Neuronal stem cell (in vitro differentiated cells): ENCODE results near the gene PCDHGA9.
A peak's percentile ranks its signal among the peaks of the same experiment; 100 is the strongest.

Experiments used
- DNase-seq: peaks from one replicate; pipeline ENCODE4 v3.0.0-alpha.2; 2013; ENCODE audit warnings: low spot score
- H2AFZ ChIP-seq: one replicate; pipeline ENCODE4 v1.6.1; 2013; ENCODE audit warnings: mild to moderate bottlenecking, low read length, inconsistent platforms
- H2AK5ac ChIP-seq: 2 replicates; pipeline ENCODE4 v1.6.1; 2013; ENCODE audit warnings: low read depth, mild to moderate bottlenecking, inconsistent platforms, low read length, moderate library complexity, mixed read lengths
- H2BK120ac ChIP-seq: 2 replicates; pipeline ENCODE4 v1.6.1; 2013; ENCODE audit warnings: low read depth, mild to moderate bottlenecking, inconsistent platforms, low read length, moderate library complexity, mixed read lengths
- H2BK12ac ChIP-seq: one replicate; pipeline ENCODE4 v1.6.1; 2013; ENCODE audit warnings: low read length, inconsistent platforms
- H2BK15ac ChIP-seq: 2 replicates; pipeline ENCODE4 v1.6.1; 2013; ENCODE audit warnings: mild to moderate bottlenecking, low read length, inconsistent platforms, mixed read lengths
- H2BK5ac ChIP-seq: one replicate; pipeline ENCODE4 v1.6.1; 2013; ENCODE audit warnings: inconsistent platforms, mild to moderate bottlenecking, low read length, moderate library complexity
- H3K14ac ChIP-seq: one replicate; pipeline ENCODE4 v1.6.1; 2013; ENCODE audit warnings: low read length, inconsistent platforms
- H3K18ac ChIP-seq: 2 replicates; pipeline ENCODE4 v1.6.1; 2013; ENCODE audit warnings: low read length, inconsistent platforms
- H3K23ac ChIP-seq: 2 replicates; pipeline ENCODE4 v1.6.1; 2013; ENCODE audit warnings: low read depth, mild to moderate bottlenecking, mixed read lengths, low read length, inconsistent platforms; ENCODE audit not compliant: poor library complexity
- H3K27ac ChIP-seq: replicated peaks from 3 replicates; pipeline ENCODE4 v1.5.1; 2013; ENCODE audit warnings: low read length, inconsistent platforms
- H3K27me3 ChIP-seq, 3 experiments: 2 replicates each; pipeline ENCODE4 v1.6.1; 2013; ENCODE audit warnings: low read length in 3 of 3, mild to moderate bottlenecking in 2 of 3, inconsistent platforms in 1 of 3, low read depth in 1 of 3, mixed read lengths in 1 of 3, moderate library complexity in 1 of 3; ENCODE audit not compliant: control insufficient read depth in 3 of 3, insufficient read depth in 3 of 3
- H3K36me3 ChIP-seq, 2 donors: replicated peaks in 1 of 2; 2 replicates each; pipeline ENCODE4 v1.6.1; 2013; ENCODE audit warnings: low read length in 2 of 2; ENCODE audit not compliant: control insufficient read depth in 2 of 2, insufficient read depth in 2 of 2
- H3K4ac ChIP-seq: 2 replicates; pipeline ENCODE4 v1.6.1; 2013; ENCODE audit warnings: inconsistent platforms, mild to moderate bottlenecking, low read length, moderate library complexity
- H3K4me1 ChIP-seq, 2 donors: 1 replicate in 1 of 2; 2 replicates in 1 of 2; pipeline ENCODE4 v1.6.1; 2013; ENCODE audit warnings: low read length in 2 of 2, low read depth in 1 of 2; ENCODE audit not compliant: control insufficient read depth in 2 of 2, insufficient read depth in 1 of 2
- H3K4me2 ChIP-seq: one replicate; pipeline ENCODE4 v1.6.1; 2013; ENCODE audit warnings: mild to moderate bottlenecking, low read length, inconsistent platforms; ENCODE audit not compliant: insufficient read depth, poor library complexity, severe bottlenecking
- H3K4me3 ChIP-seq, 2 donors: 2 replicates each; pipeline ENCODE4 v1.5.1; 2013; ENCODE audit warnings: low read length in 2 of 2, mild to moderate bottlenecking in 2 of 2, inconsistent platforms in 1 of 2, moderate library complexity in 1 of 2
- H3K79me1 ChIP-seq: one replicate; pipeline ENCODE4 v1.6.1; 2013; ENCODE audit warnings: low read depth, mild to moderate bottlenecking, inconsistent platforms, low read length, moderate library complexity
- H3K9ac ChIP-seq: one replicate; pipeline ENCODE4 v1.6.1; 2013; ENCODE audit warnings: mild to moderate bottlenecking, low read depth, low read length, inconsistent platforms; ENCODE audit not compliant: poor library complexity
- H3K9me3 ChIP-seq, 2 donors: replicated peaks in 1 of 2; 2 replicates each; pipeline versions ENCODE3 to v1.6.1; 2013; ENCODE audit warnings: low read length in 2 of 2, mild to moderate bottlenecking in 2 of 2, inconsistent platforms in 1 of 2, low read depth in 1 of 2, mixed read lengths in 1 of 2, moderate library complexity in 1 of 2; ENCODE audit not compliant: control insufficient read depth in 2 of 2, insufficient read depth in 1 of 2
- H4K8ac ChIP-seq: one replicate; pipeline ENCODE4 v1.6.1; 2013; ENCODE audit warnings: low read depth, mild to moderate bottlenecking, inconsistent platforms, low read length, moderate library complexity
- H4K91ac ChIP-seq: one replicate; pipeline ENCODE4 v1.6.1; 2013; ENCODE audit warnings: low read length, low read depth, mild to moderate bottlenecking, inconsistent platforms; ENCODE audit not compliant: poor library complexity
- WGBS, 2 donors: extraction: QIAGEN DNeasy Blood & Tissue Kit; methylation state at CpG; one replicate each; pipeline ENCODE4 v1.1.7; 2013; ENCODE audit warnings: missing lambda C conversion rate in 2 of 2, mixed read lengths in 1 of 2; ENCODE audit not compliant: insufficient read length in 2 of 2, insufficient replicate concordance in 1 of 2; ENCODE audit errors: extremely low coverage in 2 of 2; 5-methylcytosine and 5-hydroxymethylcytosine counted together

Gene PCDHGA9

DNA sequence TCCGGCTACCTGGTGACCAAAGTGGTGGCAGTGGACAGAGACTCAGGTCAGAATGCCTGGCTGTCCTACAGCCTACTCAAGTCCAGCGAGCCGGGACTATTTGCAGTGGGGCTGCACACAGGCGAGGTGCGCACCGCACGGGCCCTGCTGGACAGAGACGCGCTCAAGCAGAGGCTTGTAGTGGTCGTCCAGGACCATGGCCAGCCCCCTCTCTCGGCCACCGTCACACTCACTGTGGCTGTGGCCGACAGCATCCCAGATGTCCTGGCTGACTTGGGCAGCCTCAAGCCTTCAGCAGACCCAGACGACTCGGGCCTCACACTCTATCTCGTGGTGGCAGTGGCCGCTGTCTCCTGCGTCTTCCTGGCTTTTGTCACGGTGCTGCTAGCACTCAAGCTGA is 45.6 kb upstream of the PCDHGA9 start:
- Histone ChIP-seq H3K4me1 (no peaks in the 10 kb centered on the region), H2BK15ac (no peak overlapping the region), H4K8ac (no peak overlapping the region), H3K14ac (no peak overlapping the region), H3K23ac (peak overlapping the region; percentile 44), H2BK5ac (no peak overlapping the region), H3K18ac (no peak overlapping the region), H3K4ac (no peak overlapping the region), H3K27me3 (peaks cover 0 to 4% (median 0%) of the 10 kb centered on the region in 3 experiments), H3K4me2 (no peak overlapping the region), H2BK12ac (no peak overlapping the region), H3K36me3 (peaks cover 0 to 3% of the 10 kb centered on the region in 2 donors), H3K4me3 (peak overlapping the region in 1 of 2 donors; percentile 51), H3K9ac (peak overlapping the region; percentile 16), H3K27ac (no peak overlapping the region), H2BK120ac (peak overlapping the region; percentile 66), H3K79me1 (no peaks in the 10 kb centered on the region), H4K91ac (no peak overlapping the region), H2AFZ (no peak overlapping the region), H2AK5ac (peak overlapping the region; percentile 54), H3K9me3 (peaks cover 25 to 67% of the 10 kb centered on the region in 2 donors)
- no CpG with 5 or more reads among the region's 19 CpGs for WGBS, 2 donors
- no peak for DNase-seq

DNA sequence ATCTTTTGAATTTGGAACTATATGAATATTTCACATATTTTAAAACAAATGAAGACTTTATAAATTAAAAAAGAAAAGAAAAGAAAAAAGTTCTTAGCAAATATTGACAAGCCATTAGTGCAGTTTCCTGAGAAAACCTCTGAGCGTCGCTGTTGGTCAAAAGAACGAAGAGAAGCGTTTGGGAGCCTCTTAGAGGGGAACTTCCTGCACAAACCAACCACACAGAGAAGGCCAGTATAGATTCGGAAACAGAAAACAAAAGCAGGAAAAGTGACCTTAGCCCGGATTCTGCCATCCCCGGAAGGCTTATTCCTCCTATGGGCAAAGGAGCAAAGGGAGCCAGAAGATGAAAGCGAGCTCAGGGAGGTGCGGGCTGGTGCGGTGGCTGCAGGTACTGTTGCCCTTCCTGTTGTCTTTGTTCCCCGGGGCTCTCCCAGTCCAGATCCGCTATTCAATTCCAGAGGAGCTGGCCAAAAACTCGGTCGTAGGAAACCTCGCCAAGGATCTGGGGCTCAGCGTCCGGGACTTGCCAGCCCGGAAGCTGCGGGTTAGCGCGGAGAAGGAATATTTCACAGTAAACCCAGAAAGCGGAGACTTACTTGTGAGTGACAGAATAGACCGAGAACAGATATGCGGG is 42.7 kb upstream of the PCDHGA9 start, which contains the start of gene PCDHGB2:
TSS of gene PCDHGB2 (plus strand) at position 205 of the 637 bp plus-strand sequence. CDS start at position 347, 142 bp downstream.
- H3K4me3 ChIP-seq: no peak within 1 kb of the TSS

DNA sequence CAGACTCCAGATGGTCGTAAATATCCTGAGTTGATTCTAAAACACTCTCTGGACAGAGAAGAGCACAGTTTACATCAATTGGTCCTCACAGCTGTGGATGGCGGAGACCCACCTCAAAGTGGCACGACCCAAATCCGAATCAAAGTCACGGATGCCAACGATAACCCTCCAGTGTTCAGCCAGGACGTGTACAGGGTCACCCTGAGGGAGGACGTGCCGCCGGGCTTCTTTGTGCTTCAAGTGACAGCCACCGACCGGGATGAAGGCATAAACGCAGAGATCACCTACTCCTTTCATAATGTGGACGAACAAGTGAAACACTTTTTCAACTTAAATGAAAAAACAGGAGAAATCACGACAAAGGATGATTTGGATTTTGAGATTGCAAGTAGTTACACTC is 41.9 kb upstream of the PCDHGA9 start:
- Histone ChIP-seq H3K18ac (no peak overlapping the region), H3K23ac (no peak overlapping the region), H2AK5ac (no peak overlapping the region), H2BK15ac (no peak overlapping the region), H3K4me1 (no peaks in the 10 kb centered on the region), H2BK5ac (no peak overlapping the region), H3K36me3 (peaks cover 0 to 3% of the 10 kb centered on the region in 2 donors), H3K4me3 (no peak overlapping the region), H2BK12ac (no peak overlapping the region), H2AFZ (no peak overlapping the region), H4K91ac (no peak overlapping the region), H3K9me3 (peaks cover 34 to 65% of the 10 kb centered on the region in 2 donors), H3K4ac (no peak overlapping the region), H3K4me2 (no peak overlapping the region), H3K14ac (no peak overlapping the region), H3K9ac (no peak overlapping the region), H3K79me1 (no peaks in the 10 kb centered on the region), H3K27ac (no peak overlapping the region), H4K8ac (no peak overlapping the region), H2BK120ac (no peak overlapping the region), H3K27me3 (peaks cover 0 to 4% (median 0%) of the 10 kb centered on the region in 3 experiments)
- WGBS, 2 donors: no CpG with 5 or more reads among the region's 15 CpGs
- DNase-seq: no peak

More for the DNA sequence above, 42.7 kb upstream of the PCDHGA9 start, which contains the start of gene PCDHGB2:
- peaks cover 0 to 3% of the 10 kb centered on the region in 2 donors for H3K36me3 ChIP-seq
- H2BK12ac ChIP-seq: no peak within 1 kb of the TSS
- no peak within 1 kb of the TSS for H3K9ac ChIP-seq
- peaks cover 34 to 67% of the 10 kb centered on the region in 2 donors for H3K9me3 ChIP-seq
- no peaks in the 10 kb centered on the region for H3K79me1 ChIP-seq
- no peak within 1 kb of the TSS for H2BK15ac ChIP-seq
- no peak within 1 kb of the TSS for H2BK5ac ChIP-seq
- no peak within 1 kb of the TSS for H4K91ac ChIP-seq
- no peaks in the 10 kb centered on the region for H3K4me1 ChIP-seq
- peak within 1 kb of the TSS; percentile 72 for H2AFZ ChIP-seq
- DNase-seq: no peak
- no peak within 1 kb of the TSS for H3K4ac ChIP-seq
- no peak within 1 kb of the TSS for H3K23ac ChIP-seq
- H3K18ac ChIP-seq: no peak within 1 kb of the TSS
- peaks cover 0 to 4% (median 0%) of the 10 kb centered on the region in 3 experiments for H3K27me3 ChIP-seq
- no peak within 1 kb of the TSS for H2BK120ac ChIP-seq
- H2AK5ac ChIP-seq: no peak within 1 kb of the TSS
- no CpG with 5 or more reads among the region's 24 CpGs for WGBS, 2 donors
- H3K27ac ChIP-seq: no peak within 1 kb of the TSS
- no peak within 1 kb of the TSS for H3K4me2 ChIP-seq
- no peak within 1 kb of the TSS for H4K8ac ChIP-seq
- H3K14ac ChIP-seq: no peak within 1 kb of the TSS

DNA sequence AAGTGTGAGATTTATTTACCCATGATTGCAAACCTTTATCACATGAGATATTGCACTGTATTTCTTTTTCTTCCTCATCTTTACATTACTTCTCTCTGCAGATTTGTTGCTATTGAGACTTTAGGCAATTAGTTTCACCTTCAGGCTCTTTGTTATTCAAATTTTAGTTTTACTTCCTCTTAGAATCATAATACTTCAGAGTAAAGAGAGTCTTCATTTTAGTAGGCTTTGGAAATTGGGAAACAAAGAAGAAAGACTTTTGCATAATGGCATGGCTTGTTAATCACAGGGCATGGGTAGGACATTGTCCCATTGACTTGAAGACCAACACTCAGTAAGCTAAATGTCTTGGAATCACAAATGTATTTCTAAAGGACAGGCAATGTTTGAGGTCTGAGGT is 39.9 kb upstream of the PCDHGA9 start:
- H3K4me1 ChIP-seq: no peaks in the 10 kb centered on the region
- no peak for DNase-seq
- no peak overlapping the region for H3K4ac ChIP-seq

More for the DNA sequence above, 39.9 kb upstream of the PCDHGA9 start:
- Histone ChIP-seq H3K14ac (no peak overlapping the region), H4K91ac (no peak overlapping the region), H2BK12ac (no peak overlapping the region), H3K18ac (no peak overlapping the region), H2BK15ac (no peak overlapping the region), H3K79me1 (peaks cover 2% of the 10 kb centered on the region), H2BK120ac (no peak overlapping the region), H3K4me3 (no peak overlapping the region), H4K8ac (no peak overlapping the region), H3K23ac (no peak overlapping the region), H2BK5ac (no peak overlapping the region), H3K4me2 (no peak overlapping the region), H3K36me3 (peaks cover 0 to 2% of the 10 kb centered on the region in 2 donors), H3K9ac (no peak overlapping the region), H2AFZ (no peak overlapping the region), H3K27ac (no peak overlapping the region), H3K27me3 (no peaks in the 10 kb centered on the region), H3K9me3 (peaks cover 30 to 53% of the 10 kb centered on the region in 2 donors), H2AK5ac (no peak overlapping the region)
